ENCODE measurements around the gene PTPRM. TPM values are rescaled to one million over a fixed set of nuclear protein-coding genes. Genes with fewer than 3 reads are reported as not detected.

PTPRM gene
- total and polyA plus RNA-seq, 2 experiments from 2014 or later = 1.6 to 5.3 TPM

DNA sequence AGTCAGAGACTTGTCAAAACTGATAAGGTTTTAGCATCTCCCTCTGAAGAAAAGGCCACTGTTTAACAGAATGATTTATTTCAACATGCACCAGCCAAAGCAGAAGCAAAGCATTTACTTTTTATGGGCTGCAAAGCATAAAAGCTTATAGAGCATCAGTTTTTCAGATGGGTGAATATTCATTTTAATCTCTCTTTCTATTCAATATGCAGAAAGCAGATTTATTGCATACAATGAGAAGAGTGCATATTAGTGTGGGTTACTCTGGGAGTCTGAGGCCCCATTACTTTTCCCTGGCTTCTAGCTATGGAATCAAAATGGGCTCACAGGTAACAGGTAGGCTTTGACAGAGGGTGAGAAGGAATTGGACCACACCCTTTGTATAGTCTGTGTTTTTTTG, 9.0 kb downstream of the PTPRM start:
- peaks cover 2% of the 10 kb centered on the region for H3K27me3 Mint-ChIP-seq (ENCODE audit: insufficient read depth, low read depth, poor library complexity)
- Histone ChIP-seq H3K36me3 (ENCODE audit: insufficient read depth) (no peaks in the 10 kb centered on the region), H3K27me3 (ENCODE audit: insufficient read depth) (no peaks in the 10 kb centered on the region), H4K20me1 (replicated peaks; ENCODE audit: insufficient read depth) (no peaks in the 10 kb centered on the region), H3K9me2 (ENCODE audit: insufficient read depth) (no peaks in the 10 kb centered on the region), H3K4me1 (ENCODE audit: insufficient read depth) (peaks cover 22% of the 10 kb centered on the region), H3K27ac (ENCODE audit: low read depth) (no peak overlapping the region), H3K4me3 (no peak overlapping the region), H3K4me2 (no peak overlapping the region), H3F3A (replicated peaks; ENCODE audit: low read depth) (no peaks in the 10 kb centered on the region), H3K79me2 (replicated peaks; ENCODE audit: insufficient read depth) (peaks cover 4% of the 10 kb centered on the region; the same call in 1 of the 2 replicates), H2AFZ (no peak overlapping the region)
- H3K4me3 Mint-ChIP-seq = no peak overlapping the region
- DNase-seq (ENCODE audit: low spot score) = no peak
- H3K4me1 Mint-ChIP-seq = peaks cover 30% of the 10 kb centered on the region
- H3K36me3 Mint-ChIP-seq (ENCODE audit: low read depth) = no peaks in the 10 kb centered on the region
- no peak for TF ChIP-seq ZNF114 (CRISPR knock-in tag; IDR thresholded peaks at IDR 0.05)
- TF ChIP-seq ZNF331 (CRISPR knock-in tag; IDR thresholded peaks at IDR 0.05; ENCODE audit: low read depth) = no peak
- no peak for TF ChIP-seq JUNB (IDR thresholded peaks at IDR 0.05; ENCODE audit: unreplicated experiment)
- TF ChIP-seq, protein P1, sequence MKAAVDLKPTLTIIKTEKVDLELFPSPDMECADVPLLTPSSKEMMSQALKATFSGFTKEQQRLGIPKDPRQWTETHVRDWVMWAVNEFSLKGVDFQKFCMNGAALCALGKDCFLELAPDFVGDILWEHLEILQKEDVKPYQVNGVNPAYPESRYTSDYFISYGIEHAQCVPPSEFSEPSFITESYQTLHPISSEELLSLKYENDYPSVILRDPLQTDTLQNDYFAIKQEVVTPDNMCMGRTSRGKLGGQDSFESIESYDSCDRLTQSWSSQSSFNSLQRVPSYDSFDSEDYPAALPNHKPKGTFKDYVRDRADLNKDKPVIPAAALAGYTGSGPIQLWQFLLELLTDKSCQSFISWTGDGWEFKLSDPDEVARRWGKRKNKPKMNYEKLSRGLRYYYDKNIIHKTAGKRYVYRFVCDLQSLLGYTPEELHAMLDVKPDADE (IDR thresholded peaks at IDR 0.05) = no peak
- no peak for TF ChIP-seq POLR2AphosphoS5 (IDR thresholded peaks at IDR 0.05; ENCODE audit: low read depth)
- TF ChIP-seq, protein P2, sequence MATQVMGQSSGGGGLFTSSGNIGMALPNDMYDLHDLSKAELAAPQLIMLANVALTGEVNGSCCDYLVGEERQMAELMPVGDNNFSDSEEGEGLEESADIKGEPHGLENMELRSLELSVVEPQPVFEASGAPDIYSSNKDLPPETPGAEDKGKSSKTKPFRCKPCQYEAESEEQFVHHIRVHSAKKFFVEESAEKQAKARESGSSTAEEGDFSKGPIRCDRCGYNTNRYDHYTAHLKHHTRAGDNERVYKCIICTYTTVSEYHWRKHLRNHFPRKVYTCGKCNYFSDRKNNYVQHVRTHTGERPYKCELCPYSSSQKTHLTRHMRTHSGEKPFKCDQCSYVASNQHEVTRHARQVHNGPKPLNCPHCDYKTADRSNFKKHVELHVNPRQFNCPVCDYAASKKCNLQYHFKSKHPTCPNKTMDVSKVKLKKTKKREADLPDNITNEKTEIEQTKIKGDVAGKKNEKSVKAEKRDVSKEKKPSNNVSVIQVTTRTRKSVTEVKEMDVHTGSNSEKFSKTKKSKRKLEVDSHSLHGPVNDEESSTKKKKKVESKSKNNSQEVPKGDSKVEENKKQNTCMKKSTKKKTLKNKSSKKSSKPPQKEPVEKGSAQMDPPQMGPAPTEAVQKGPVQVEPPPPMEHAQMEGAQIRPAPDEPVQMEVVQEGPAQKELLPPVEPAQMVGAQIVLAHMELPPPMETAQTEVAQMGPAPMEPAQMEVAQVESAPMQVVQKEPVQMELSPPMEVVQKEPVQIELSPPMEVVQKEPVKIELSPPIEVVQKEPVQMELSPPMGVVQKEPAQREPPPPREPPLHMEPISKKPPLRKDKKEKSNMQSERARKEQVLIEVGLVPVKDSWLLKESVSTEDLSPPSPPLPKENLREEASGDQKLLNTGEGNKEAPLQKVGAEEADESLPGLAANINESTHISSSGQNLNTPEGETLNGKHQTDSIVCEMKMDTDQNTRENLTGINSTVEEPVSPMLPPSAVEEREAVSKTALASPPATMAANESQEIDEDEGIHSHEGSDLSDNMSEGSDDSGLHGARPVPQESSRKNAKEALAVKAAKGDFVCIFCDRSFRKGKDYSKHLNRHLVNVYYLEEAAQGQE (IDR thresholded peaks at IDR 0.05; ENCODE audit: unreplicated experiment) = no peak
- no peak for TF ChIP-seq STAT1 (IDR thresholded peaks at IDR 0.05; ENCODE audit: unreplicated experiment)
- H3K9me3 Mint-ChIP-seq = no peaks in the 10 kb centered on the region
- ATAC-seq = no peak
- peak overlapping the region; percentile 56; the same call in 1 of the 2 replicates for H3K27ac Mint-ChIP-seq

DNA sequence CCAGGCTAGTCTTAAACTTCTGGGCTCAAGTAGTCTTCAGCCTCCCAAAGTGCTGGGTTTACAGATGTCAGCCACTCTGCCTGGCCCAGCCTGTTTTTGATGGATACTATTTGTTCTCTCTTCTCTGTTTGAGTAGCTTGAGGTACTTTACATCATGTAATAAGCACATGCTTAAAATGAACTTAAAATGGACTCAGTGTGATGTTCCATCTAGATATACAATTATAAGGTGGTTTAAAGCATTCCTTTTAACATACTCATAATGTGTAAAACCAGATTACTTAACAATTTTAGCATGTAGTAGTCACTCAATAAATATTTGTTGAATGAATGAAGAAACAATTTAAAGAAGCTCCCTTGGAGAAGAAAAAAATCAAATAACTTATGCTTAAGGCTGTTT, 9.6 kb downstream of the PTPRM start:
- H4K20me1 ChIP-seq (replicated peaks; ENCODE audit: insufficient read depth) = no peaks in the 10 kb centered on the region
- no peak overlapping the region for H3K27ac ChIP-seq (ENCODE audit: low read depth)
- no peak overlapping the region for H3K4me2 ChIP-seq
- Mint-ChIP-seq H3K27me3 (ENCODE audit: insufficient read depth, low read depth, poor library complexity) (peaks cover 2% of the 10 kb centered on the region), H3K4me1 (peaks cover 30% of the 10 kb centered on the region), H3K36me3 (ENCODE audit: low read depth) (no peaks in the 10 kb centered on the region), H3K27ac (no peak overlapping the region), H3K4me3 (no peak overlapping the region), H3K9me3 (no peaks in the 10 kb centered on the region)
- no peaks in the 10 kb centered on the region for H3K9me2 ChIP-seq (ENCODE audit: insufficient read depth)
- H3F3A ChIP-seq (replicated peaks; ENCODE audit: low read depth) = no peaks in the 10 kb centered on the region
- DNase-seq (ENCODE audit: low spot score) = no peak
- H3K4me3 ChIP-seq = no peak overlapping the region
- no peaks in the 10 kb centered on the region for H3K27me3 ChIP-seq (ENCODE audit: insufficient read depth)
- H3K36me3 ChIP-seq (ENCODE audit: insufficient read depth) = no peaks in the 10 kb centered on the region
- no peak overlapping the region for H2AFZ ChIP-seq
- ATAC-seq = no peak
- peaks cover 22% of the 10 kb centered on the region for H3K4me1 ChIP-seq (ENCODE audit: insufficient read depth)
- H3K79me2 ChIP-seq (replicated peaks; ENCODE audit: insufficient read depth) = no peaks in the 10 kb centered on the region
- TF ChIP-seq STAT1 (IDR thresholded peaks at IDR 0.05; ENCODE audit: unreplicated experiment) (no peak), EZH2phosphoT487 (IDR thresholded peaks at IDR 0.05; ENCODE audit: unreplicated experiment) (no peak), NANOG (IDR thresholded peaks at IDR 0.05; ENCODE audit: borderline replicate concordance) (no peak), POLR2AphosphoS5 (IDR thresholded peaks at IDR 0.05; ENCODE audit: low read depth) (no peak)
- TF ChIP-seq, protein P3, sequence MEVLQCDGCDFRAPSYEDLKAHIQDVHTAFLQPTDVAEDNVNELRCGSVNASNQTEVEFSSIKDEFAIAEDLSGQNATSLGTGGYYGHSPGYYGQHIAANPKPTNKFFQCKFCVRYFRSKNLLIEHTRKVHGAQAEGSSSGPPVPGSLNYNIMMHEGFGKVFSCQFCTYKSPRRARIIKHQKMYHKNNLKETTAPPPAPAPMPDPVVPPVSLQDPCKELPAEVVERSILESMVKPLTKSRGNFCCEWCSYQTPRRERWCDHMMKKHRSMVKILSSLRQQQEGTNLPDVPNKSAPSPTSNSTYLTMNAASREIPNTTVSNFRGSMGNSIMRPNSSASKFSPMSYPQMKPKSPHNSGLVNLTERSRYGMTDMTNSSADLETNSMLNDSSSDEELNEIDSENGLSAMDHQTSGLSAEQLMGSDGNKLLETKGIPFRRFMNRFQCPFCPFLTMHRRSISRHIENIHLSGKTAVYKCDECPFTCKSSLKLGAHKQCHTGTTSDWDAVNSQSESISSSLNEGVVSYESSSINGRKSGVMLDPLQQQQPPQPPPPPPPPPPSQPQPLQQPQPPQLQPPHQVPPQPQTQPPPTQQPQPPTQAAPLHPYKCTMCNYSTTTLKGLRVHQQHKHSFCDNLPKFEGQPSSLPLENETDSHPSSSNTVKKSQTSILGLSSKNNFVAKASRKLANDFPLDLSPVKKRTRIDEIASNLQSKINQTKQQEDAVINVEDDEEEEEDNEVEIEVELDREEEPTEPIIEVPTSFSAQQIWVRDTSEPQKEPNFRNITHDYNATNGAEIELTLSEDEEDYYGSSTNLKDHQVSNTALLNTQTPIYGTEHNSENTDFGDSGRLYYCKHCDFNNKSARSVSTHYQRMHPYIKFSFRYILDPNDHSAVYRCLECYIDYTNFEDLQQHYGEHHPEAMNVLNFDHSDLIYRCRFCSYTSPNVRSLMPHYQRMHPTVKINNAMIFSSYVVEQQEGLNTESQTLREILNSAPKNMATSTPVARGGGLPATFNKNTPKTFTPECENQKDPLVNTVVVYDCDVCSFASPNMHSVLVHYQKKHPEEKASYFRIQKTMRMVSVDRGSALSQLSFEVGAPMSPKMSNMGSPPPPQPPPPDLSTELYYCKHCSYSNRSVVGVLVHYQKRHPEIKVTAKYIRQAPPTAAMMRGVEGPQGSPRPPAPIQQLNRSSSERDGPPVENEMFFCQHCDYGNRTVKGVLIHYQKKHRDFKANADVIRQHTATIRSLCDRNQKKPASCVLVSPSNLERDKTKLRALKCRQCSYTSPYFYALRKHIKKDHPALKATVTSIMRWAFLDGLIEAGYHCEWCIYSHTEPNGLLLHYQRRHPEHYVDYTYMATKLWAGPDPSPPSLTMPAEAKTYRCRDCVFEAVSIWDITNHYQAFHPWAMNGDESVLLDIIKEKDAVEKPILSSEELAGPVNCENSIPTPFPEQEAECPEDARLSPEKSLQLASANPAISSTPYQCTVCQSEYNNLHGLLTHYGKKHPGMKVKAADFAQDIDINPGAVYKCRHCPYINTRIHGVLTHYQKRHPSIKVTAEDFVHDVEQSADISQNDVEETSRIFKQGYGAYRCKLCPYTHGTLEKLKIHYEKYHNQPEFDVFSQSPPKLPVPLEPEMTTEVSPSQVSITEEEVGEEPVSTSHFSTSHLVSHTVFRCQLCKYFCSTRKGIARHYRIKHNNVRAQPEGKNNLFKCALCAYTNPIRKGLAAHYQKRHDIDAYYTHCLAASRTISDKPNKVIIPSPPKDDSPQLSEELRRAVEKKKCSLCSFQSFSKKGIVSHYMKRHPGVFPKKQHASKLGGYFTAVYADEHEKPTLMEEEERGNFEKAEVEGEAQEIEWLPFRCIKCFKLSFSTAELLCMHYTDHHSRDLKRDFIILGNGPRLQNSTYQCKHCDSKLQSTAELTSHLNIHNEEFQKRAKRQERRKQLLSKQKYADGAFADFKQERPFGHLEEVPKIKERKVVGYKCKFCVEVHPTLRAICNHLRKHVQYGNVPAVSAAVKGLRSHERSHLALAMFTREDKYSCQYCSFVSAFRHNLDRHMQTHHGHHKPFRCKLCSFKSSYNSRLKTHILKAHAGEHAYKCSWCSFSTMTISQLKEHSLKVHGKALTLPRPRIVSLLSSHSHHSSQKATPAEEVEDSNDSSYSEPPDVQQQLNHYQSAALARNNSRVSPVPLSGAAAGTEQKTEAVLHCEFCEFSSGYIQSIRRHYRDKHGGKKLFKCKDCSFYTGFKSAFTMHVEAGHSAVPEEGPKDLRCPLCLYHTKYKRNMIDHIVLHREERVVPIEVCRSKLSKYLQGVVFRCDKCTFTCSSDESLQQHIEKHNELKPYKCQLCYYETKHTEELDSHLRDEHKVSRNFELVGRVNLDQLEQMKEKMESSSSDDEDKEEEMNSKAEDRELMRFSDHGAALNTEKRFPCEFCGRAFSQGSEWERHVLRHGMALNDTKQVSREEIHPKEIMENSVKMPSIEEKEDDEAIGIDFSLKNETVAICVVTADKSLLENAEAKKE (CRISPR knock-in tag; IDR thresholded peaks at IDR 0.05) = no peak
- TF ChIP-seq, protein P1 (IDR thresholded peaks at IDR 0.05) = no peak
